IPS-NIHi11 (cell line): ENCODE data around the gene ST3GAL3.

Experiments used
- DNase-seq: peaks from one replicate; pipeline ENCODE4 v3.0.0; 2012; ENCODE audit warnings: mixed read lengths, low spot score

Gene ST3GAL3

DNA sequence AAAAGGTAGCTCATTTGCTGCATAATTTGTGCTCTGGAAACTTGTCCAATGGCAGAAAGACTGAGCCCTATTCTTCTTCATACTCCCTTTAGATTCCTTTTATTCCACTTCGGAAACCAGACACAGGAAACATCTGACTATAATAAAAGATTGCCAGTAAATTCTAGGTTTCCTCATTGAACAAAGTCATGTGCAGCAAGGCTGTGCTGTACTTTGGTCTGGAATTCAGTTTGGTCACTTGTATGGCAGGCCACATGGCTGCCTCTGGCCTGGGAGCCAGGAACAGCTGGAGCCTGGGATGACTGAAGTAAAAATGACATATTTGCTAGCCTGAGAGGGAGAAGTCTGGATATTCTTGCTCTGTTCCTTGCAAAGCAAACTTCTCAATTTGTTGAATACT, 79.6 kb downstream of the ST3GAL3 start:
- no peak for DNase-seq

GRCh38 chr1:43789604-43790550, 82.5 kb downstream of the ST3GAL3 start:
- no peak for DNase-seq

DNA sequence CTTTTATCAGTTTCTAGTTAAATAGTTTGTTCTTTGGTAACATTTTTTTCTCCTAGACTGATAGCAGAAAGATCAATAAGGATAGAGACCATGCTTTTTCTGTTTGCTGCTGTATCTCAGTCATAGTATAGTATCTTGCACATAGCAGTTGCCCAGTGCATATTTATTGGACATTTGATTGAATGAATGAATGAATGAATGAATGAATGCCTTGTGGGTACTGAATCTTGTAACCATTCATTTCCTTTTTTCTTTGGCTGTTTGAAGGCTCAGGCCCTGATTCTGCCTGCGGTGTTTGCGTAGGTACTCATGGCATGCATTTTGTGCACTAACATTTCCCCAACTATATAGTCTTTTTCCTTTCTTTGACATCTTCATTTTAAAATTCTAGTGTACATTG, 83.9 kb downstream of the ST3GAL3 start:
- DNase-seq: no peak

DNA sequence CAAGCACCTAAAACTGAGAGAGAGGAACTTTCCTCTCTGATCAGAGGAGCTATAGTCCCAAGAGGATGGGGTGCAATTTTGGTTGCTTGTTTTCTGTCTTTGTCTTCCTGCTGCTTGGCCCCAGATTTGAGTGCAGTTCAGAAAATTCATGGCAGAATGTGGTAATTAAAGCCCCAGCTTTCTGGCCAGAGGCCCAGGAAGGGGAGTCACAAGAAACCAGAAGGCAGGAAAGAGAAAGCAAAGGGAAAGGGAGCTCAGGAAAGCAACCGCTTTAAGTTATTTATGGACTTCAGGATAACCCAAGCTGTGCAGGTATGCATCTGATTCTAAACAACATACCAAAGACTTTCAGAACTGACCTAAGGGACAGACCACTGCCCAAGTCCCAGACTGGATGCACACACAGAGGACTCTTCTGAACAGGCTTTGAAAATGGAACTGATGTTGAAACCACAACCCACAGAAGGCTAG, 88.8 kb downstream of the ST3GAL3 start:
- DNase-seq: no peak

- DNase-seq: no peak
These were observed 90.6 kb downstream of the ST3GAL3 start for GRCh38 chr1:43797891-43798290.

DNA sequence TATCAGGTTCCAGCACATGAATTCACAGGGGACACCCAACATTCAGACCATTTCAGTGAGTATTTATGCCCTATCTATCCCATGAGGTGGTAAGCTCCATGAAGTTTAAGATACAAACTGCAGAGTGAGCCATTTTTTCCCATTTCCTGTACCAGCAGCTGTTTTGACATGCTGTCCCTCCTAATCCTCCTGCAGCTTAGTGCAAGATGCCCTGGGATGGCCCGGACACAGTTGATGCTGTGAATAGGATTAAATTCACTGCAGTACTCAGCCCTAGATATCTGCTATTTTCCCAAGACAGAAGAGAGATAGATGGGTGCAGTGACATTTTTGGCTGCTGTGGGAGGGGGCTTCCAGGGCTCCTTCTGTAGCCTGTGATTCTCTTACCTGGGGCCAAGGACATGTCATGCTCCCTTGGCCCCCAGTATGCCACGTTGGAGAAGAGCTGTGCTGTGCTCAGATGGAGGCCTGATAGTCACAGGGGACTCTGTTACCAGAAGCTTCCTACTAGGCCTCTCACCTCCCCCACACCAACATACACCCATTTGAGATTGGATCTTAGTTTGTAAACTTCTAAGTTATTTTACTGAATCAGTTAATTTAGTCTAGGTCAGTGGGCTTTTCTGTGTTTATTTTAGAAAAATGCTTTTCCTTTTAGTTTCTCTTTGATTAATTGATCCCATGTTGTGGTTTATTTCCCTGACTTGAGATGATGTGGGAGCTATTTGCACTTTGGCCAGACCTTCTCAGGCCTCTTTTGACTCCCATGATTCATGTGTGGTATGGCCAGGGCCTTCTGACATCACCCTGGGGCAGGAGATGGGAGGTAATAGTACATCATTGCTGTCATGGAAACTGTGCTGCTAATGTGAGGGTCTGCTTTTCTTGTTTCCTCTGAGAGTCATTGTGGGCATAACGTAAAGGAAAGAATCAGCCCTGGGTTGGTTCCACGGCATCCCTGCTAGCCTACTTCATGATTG, 92.6 kb downstream of the ST3GAL3 start:
- no peak for DNase-seq

GRCh38 chr1:43800771-43801170, 93.4 kb downstream of the ST3GAL3 start:
- DNase-seq: no peak

DNA sequence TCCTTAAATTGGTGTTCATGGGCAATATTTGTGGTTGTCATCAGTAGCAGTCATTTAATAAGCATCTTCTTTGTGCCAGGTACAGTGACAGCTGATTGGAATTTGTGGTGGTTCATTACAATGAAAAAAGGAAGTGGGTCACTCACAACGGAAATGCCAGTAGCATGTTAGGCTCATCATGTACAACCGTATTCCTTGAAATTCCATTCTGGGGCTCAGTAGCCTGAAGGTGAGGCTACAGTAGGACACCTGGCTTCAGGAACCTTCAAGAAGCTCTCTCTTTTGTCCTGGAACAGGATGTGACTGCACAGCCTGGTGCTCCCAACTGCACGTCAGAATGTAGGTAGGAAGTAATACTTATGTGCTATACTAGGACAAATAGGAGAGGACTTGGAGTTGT, 93.9 kb downstream of the ST3GAL3 start:
- no peak for DNase-seq

GRCh38 chr1:43802356-43802980, 95.1 kb downstream of the ST3GAL3 start:
- DNase-seq: no peak

DNA sequence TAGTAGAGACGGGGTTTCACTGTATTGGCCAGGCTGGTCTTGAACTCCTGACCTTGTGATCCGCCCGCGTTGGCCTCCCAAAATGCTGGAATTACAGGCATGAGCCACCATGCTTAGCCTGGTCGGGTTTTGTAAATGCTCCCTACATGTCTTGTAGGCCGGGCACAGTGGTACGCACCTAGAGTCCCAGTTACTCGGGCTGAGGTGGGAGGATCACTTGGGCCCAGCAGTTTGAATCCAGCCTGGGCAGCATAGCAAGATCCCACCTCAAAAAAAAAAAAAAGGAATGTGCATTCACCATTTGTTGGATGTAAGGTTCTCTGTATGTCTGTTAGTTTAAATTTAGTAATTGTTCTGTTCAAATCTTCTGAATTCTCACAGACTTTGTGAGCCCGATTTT, 95.8 kb downstream of the ST3GAL3 start:
- DNase-seq: no peak

DNA sequence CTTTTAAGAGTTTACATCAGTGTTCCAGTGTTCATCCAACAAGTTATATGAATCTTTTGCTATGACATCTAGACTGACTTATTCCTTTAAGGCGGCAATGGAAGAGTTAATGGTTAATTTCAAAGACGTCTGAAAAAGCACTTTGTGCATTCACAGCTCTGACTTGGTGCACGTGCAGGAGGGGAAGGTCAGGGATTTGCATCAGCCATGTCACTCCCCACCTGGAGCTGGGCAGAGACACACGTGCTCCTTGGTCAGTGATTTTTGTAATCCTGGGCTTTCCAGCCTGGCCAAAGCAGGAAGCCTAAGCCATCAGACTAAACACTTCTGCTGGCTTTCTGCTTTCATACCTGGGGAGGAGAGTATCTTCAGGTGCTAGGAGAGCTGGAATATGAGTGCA, 96.3 kb downstream of the ST3GAL3 start:
- DNase-seq: no peak

DNA sequence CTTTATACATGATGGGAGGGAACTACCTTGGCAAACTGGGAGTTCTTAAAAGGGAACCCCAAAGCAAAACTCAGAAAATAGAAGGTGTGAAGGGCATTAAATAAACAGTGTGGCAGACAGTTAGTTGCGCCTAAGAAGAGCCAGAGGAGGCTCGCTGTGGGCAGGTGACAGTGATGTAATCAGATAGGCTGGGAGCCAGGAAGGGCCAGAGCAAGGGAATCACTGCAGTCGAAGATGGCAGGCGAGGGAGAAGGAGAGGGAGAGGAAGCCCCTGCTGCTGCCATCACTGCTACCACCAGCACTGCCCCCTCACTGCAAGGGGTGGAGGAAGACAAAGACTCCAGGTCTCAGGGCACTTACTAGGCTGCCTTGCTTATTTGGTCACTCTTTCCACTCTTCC, 97.2 kb downstream of the ST3GAL3 start:
- no peak for DNase-seq

GRCh38 chr1:43805340-43805739, 98.0 kb downstream of the ST3GAL3 start:
- no peak for DNase-seq

DNA sequence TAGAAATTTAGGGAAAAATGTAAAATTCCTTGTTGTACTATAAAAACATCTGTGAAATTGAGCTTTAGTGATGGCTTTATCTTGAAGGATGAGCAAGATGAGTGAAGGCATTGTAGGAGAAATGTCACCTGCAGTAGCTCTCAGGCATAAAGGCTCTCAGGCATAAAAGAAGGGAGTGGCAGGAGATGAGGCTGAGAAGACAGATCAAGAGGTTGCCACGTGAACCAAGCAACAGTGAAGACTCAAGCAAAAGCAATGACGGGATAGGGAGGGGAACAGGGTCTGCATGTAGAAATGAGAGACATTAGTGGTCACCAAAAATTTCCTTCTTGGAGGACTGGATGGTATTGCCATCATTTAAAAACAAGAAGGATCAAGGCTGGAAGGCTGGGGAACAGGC, 98.8 kb downstream of the ST3GAL3 start:
- no peak for DNase-seq

DNA sequence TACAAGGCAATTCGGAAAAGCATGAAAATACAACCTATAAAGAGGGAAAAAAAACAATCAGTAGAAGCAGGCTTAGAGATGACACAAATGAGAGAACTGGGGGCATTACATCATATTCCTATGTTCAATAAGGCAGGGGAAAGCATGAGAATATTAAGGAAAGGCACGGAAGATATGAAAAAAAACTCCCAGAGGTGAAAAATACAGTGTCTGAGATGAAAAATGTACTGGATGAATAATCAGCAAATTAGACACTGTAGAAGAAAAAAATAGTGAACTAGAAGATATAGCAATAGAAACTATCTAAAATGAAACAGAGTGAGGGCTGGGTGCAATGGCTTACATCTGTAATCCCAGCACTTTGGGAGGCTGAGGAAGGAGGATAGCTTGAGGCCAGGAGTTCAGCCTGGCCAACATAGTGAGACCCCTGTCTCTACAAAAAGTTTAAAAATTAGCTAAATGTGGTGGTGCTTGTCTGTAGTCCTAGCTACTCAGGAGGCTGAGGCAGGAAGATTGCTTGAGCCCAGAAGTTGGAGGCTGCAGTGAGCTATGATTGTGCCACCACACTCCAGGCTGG, 101.8 kb downstream of the ST3GAL3 start:
- no peak for DNase-seq

DNA sequence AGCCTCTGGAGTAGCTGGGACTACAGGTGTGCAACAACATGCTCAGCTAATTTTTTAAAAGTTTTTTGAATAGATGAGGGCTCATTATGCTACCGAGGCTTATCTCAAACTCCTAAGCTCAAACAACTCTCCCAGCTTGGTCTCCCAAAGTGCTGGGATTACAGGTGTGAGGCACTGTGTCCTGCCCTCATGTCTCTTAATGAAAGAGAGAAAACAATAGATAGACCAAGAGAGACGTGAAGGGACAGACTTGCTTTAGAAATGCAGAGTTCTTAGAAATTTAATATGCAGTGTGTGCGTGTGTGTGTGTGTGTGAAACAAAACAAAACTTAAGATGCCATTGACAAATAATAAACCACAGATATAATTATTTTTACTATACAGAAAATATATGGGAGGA, 105.2 kb downstream of the ST3GAL3 start:
- DNase-seq: no peak

- no peak for DNase-seq
These were observed 107.1 kb downstream of the ST3GAL3 start for GRCh38 chr1:43814401-43814800.

DNA sequence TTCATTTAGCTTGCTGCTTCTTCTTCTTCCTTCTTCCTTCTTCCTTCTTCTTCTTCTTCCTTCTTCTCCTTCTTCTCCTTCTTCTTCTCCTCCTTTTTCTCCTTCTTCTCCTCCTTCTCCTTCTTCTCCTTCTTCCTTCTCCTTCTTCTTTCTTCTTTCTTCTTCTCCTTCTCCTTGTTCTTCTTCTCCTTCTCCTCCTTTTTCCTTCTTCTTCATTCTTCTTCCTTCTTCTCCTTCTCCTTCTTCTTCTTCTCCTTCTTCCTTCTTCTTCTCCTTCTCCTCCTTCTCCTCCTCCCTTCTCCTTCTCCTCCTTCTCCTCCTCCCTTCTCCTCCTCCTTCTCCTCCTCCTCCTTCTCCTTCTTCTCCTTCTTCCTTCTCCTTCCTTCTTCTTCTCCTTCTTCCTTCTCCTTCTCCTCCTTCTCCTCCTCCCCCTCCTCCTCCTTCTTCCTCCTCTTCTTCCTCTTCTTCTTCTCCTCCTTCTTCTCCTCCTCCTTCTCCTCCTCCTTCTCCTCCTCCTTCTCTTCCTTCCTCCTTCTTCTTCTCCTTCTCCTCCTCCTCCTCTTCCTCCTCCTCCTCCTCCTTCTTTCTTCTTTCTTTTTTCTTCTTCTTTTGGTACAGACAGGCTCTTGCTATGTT, 110.1 kb downstream of the ST3GAL3 start:
- no peak for DNase-seq

DNA sequence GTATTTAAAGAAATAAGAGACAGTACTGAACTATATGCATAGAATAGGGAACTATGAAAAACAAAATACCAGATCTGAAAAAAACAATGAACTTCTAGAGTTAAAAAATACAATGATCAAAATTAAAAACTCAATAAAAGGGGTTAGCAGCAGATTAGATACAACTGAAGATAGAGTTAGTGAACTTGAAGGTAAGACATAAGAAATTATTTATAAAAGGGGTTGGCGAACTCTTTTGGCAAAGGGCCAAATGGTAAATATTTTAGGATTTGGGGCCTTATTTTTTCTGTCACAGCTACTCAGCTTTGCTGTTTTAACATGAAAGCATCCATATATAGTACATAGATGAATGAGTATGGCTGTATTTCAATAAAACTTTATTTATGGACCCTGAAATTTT, 111.4 kb downstream of the ST3GAL3 start:
- no peak for DNase-seq

GRCh38 chr1:43819357-43819756, 112.0 kb downstream of the ST3GAL3 start:
- no peak for DNase-seq

DNA sequence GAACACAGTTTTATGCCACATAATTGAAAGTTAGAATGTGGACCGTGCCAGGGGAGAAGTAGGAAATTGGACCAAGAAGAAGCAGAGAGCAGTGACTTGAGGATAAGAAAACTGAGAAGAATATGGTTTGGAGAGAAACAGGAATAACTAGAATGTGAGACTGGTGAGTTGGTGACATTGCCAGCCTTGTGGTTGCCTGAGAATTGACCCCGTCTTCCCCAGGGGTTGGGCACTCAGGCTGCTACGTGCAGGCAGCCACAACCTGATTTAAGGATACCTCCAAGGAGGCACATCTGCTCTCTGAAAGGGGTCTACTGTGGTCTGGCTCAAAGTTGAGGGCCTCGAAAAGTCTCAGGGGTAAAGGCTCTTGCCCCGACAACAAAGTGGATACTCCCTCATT, 114.1 kb downstream of the ST3GAL3 start:
- no peak for DNase-seq
